Fibroblast of villous mesenchyme (primary cell): Measurements from ENCODE around the gene QPRT. TPM values are rescaled to one million over a fixed set of nuclear protein-coding genes. Genes with fewer than 3 reads are reported as not detected.
"Not testable (repeated sequence)": the region's sequence is repeated elsewhere in the genome, so short reads cannot be mapped to it uniquely, and the experiment has no call there.

ENCODE experiments used
- DNase-seq: peaks from one replicate; pipeline ENCODE4 v3.0.0-alpha.2; 2010; ENCODE audit warnings: low read depth
- H3K4me3 ChIP-seq: 2 replicates; pipeline ENCODE4 v1.5.1; 2011; ENCODE audit warnings: low read depth, mild to moderate bottlenecking, low read length
- total RNA-seq: library from RNA; depleted of rRNA; stranded (reverse); fragments of >200 nt; gene quantifications from 2 replicates; pipeline ENCODE4 v1.2.3, GENCODE V29; 2012
- TF ChIP-seq, protein P1 (sequence below): IDR thresholded peaks from 2 replicates; pipeline ENCODE4 v1.5.1; 2012; ENCODE audit warnings: low read depth, mild to moderate bottlenecking, low read length; ENCODE audit not compliant: insufficient read depth

QPRT gene
- total RNA-seq, 1 donor: 123 TPM

DNA sequence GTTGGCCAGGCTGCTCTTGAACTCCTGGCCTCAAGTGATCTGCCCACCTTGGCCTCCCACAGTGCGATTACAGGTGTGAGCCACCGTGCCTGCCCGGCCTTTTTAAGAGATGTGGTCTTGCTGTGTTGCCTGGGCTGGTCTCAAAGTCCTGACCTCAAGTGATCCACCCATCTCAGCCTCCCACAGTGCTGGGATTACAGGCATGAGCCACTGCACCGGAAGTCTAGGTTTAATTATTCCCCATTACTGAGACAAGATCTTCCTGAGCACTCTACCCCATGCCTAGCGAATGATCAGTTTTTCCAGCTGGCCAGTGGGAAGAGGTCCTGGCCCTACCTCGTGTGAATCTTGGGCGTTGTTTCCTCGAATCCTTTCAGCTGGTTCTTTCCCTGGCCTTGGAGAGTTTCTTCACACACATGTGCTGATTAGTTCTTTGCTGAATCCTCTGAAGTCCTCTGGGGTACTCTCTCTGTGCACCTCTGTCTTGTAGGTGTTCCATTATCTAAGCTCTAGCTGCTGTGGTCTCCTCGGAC, 47.9 kb downstream of the QPRT start:
- TF ChIP-seq, protein P1, sequence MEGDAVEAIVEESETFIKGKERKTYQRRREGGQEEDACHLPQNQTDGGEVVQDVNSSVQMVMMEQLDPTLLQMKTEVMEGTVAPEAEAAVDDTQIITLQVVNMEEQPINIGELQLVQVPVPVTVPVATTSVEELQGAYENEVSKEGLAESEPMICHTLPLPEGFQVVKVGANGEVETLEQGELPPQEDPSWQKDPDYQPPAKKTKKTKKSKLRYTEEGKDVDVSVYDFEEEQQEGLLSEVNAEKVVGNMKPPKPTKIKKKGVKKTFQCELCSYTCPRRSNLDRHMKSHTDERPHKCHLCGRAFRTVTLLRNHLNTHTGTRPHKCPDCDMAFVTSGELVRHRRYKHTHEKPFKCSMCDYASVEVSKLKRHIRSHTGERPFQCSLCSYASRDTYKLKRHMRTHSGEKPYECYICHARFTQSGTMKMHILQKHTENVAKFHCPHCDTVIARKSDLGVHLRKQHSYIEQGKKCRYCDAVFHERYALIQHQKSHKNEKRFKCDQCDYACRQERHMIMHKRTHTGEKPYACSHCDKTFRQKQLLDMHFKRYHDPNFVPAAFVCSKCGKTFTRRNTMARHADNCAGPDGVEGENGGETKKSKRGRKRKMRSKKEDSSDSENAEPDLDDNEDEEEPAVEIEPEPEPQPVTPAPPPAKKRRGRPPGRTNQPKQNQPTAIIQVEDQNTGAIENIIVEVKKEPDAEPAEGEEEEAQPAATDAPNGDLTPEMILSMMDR: no peak
- H3K4me3 ChIP-seq: no peak overlapping the region
- DNase-seq: no peak

DNA sequence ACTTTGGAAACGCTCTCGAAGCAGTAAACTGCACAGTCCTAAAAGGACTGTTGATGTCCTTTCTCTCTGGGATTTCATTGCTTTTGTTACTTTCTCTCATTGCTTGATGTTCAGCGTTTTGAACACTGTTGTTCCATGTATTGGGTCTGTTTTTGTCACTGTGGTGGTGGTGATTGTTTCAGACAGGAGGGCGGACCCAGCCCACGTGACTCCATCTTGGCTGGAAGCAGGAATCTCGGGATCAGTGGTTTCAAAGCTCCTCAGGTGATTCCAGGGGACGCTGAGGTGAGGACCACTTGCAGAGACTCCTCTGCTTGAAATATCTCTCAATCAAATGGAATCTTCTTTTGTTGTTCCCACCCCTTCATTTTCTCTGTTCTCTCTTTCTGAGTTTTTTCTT, 48.5 kb downstream of the QPRT start:
- no peak for DNase-seq
- TF ChIP-seq, protein P1: no peak
- no peak overlapping the region for H3K4me3 ChIP-seq

DNA sequence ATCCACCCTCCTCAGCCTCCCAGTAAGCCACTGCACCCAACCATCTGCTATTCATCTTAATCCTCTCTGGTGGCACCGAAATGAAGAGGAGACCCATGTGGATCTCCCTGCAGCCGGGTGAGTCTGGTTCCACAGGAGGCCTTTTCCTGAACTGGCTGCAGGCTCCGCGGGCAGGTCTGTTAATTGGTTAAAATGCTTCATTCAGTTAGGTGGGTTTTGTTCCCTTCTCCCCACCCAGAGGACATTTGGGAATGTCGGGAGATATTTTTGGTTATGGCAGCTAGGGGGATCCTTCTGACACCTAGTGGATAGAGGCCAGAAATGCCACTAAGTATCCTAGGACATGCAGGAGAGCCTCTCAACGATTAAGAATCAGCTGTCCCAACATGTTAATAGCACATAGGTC, 50.1 kb downstream of the QPRT start:
- TF ChIP-seq, protein P1: peak; percentile 79
- H3K4me3 ChIP-seq: no peak overlapping the region
- DNase-seq: peak; percentile 56

DNA sequence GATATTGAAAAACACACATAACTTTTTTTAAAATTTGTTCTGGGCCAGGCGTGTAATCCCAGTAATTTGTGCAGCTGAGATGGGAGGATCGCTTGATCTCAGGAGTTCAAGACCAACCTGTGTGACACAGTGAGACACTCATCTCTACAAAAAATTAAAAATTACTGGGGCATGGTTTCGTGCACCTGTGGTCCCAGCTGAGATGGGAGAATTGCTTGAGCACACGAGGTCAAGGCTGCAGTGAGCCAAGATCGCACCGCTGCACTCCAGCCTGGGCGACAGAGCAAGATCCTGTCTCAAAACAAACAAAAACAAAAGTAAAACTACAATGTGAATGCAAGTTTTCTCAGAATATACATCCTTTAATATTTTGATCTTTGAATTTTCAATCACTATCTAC, 51.7 kb downstream of the QPRT start:
- H3K4me3 ChIP-seq: no peak overlapping the region
- TF ChIP-seq, protein P1: no peak
- no peak for DNase-seq

DNA sequence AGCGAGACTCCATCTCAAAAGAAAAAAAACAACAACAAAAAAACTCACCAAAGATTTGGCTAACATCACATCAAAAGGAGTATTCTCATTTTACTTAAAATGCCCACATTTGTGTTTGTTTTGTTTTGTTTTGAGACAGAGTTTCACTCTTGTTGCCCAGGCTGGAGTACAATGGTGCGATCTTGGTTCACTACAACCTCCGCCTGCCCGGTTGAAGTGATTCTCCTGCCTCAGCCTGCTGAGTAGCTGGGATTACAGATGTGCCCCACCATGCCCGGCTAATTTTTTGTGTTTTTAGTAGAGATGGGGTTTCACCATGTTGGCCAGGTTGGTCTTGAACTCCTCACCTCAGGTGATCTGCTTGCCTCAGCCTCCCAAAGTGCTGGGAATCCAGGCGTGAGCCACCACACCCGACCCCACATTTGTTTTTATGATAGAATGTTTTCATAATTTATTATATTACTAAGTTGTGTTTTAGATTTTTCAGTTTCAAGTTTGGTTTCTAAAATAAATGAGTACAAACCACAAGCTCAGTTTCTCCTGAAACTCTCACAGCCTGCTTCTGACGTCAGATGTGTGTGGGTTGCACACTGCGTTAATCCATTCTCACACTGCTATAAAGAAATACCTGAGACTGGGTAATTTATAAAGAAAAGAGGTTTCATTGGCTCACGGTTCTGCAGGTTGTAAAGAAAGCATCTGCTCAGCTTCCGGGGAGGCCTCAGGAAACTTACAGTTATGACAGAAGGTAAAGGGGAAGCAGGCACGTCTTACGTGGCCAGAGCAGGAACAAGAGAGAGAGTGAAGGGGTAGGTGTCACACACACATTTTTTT, 53.0 kb downstream of the QPRT start:
- not testable (repeated sequence) for H3K4me3 ChIP-seq, DNase-seq

DNA sequence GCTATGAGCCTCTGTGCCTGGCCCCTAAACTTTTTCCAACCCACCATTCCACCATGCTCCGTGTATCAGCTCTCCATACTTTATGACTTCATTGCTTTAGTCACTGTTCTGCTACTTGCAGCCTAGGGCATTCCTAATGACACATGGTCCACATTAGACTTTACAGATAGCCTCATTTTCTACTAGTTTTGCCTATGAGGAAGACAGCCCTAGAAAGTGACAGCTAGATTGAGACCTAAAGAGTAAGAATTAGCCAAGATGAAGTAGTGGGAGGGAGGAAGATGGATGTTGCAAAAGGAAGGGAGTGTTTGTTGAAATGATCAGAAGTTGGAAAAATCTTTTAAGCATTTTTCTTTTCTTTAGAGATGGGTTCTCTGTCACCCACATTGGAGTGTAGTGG, 55.8 kb downstream of the QPRT start:
- TF ChIP-seq, protein P1: no peak
- H3K4me3 ChIP-seq: no peak overlapping the region
- no peak for DNase-seq

DNA sequence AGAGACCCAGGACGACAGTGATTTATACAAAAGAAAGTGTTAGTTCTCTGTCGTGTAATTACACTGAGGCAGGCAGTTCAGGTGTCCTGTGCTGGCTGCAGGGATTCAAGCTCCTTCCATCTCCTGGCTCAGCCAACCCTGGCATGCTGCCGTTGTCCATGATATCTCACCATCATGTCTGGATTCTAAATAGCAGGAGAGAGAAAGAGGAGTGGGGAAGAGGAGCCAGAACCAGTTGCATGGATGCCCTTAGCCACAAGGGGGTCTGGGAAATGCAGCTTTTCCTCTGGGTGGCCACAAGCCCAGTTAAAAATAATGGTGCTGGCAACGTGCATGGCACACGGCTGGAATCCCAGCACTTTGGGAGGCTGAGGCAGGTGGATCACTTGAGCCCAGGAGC, 57.1 kb downstream of the QPRT start:
- TF ChIP-seq, protein P1: peak; percentile 35
- DNase-seq: peak; percentile 14

More for the DNA sequence above, 57.1 kb downstream of the QPRT start:
- no peak overlapping the region for H3K4me3 ChIP-seq
